B cell (primary cell): ENCODE data around the gene CD74. TPM values are rescaled to one million over a fixed set of nuclear protein-coding genes. Genes with fewer than 3 reads are reported as not detected.

ENCODE experiments used
- ATAC-seq: fragments of 200-7000 bp; cut with Tn5 transposase; one replicate; pipeline ENCODE4 v1.10.0; 2021; ENCODE audit warnings: low read depth, mild to moderate bottlenecking, moderate number of reproducible peaks, moderate library complexity
- CTCF ChIA-PET: fragments of 350-600 bp; sonication (Branson Sonifier 250); formaldehyde crosslinking; loops from one replicate; lab custom pipeline; 2021; ENCODE audit warnings: antibody characterized with exemption, inconsistent platforms; lab: Charles Lee
- POLR2A ChIA-PET: fragments of 350-600 bp; sonication (Branson Sonifier 250); formaldehyde crosslinking; loops from one replicate; lab custom pipeline; 2021; ENCODE audit warnings: antibody characterized with exemption; lab: Charles Lee
- DNase-seq: peaks from one replicate; pipeline ENCODE4 v3.0.0; 2013
- H2AFZ ChIP-seq: 2 replicates; pipeline ENCODE4 v1.6.1; 2012; ENCODE audit warnings: mild to moderate bottlenecking, low read depth, low read length; ENCODE audit not compliant: insufficient read depth, poor library complexity, severe bottlenecking
- H3K27ac ChIP-seq, 2 donors: 1 replicate in 1 of 2; 2 replicates in 1 of 2; pipeline ENCODE4 v1.5.1; 2012 to 2013; ENCODE audit warnings: low read length in 2 of 2, mild to moderate bottlenecking in 2 of 2, moderate library complexity in 1 of 2
- H3K27me3 ChIP-seq, 4 experiments: fragments of 200-600 bp in 1 of 4; sonication (generic) in 1 of 4; replicated peaks in 1 of 4; 1 replicate in 2 of 4; 2 replicates in 2 of 4; pipeline versions ENCODE4 v1.6.1 to v1.7.0; 2013 to 2016; ENCODE audit warnings: low read length in 3 of 4, mild to moderate bottlenecking in 2 of 4, mixed read lengths in 1 of 4, moderate library complexity in 1 of 4; ENCODE audit not compliant: insufficient read depth in 4 of 4, control insufficient read depth in 3 of 4; ENCODE audit errors: control extremely low read depth in 1 of 4
- H3K36me3 ChIP-seq, 2 experiments: replicated peaks in 1 of 2; 1 replicate in 1 of 2; 2 replicates in 1 of 2; pipeline versions ENCODE4 v1.6.1 to v1.7.1; 2013; ENCODE audit warnings: low read length in 1 of 2; ENCODE audit not compliant: insufficient read depth in 2 of 2, control insufficient read depth in 1 of 2; ENCODE audit errors: control extremely low read depth in 1 of 2, extremely low read depth in 1 of 2
- H3K4me1 ChIP-seq, 2 donors: fragments of 200-600 bp in 1 of 2; sonication (generic) in 1 of 2; 1 replicate in 1 of 2; 2 replicates in 1 of 2; pipeline versions ENCODE4 v1.5.1 to v1.6.1; 2013 to 2017; ENCODE audit warnings: low read length in 2 of 2; ENCODE audit not compliant: control insufficient read depth in 2 of 2, insufficient read depth in 2 of 2
- H3K4me2 ChIP-seq: replicated peaks from 2 replicates; pipeline ENCODE3; 2012; ENCODE audit warnings: mild to moderate bottlenecking, low read depth, low read length; ENCODE audit not compliant: poor library complexity, severe bottlenecking
- H3K4me3 ChIP-seq, 5 experiments: fragments of 200-600 bp in 1 of 5; sonication (generic) in 1 of 5; 1 replicate in 3 of 5; 2 replicates in 2 of 5; pipeline versions ENCODE4 v1.5.1 to v1.7.0; 2011 to 2016; ENCODE audit warnings: low read length in 4 of 5, mild to moderate bottlenecking in 4 of 5, low read depth in 2 of 5, control low read depth in 1 of 5, moderate library complexity in 1 of 5; ENCODE audit not compliant: insufficient read depth in 1 of 5; ENCODE audit errors: control extremely low read depth in 1 of 5, extremely low read depth in 1 of 5
- H3K79me2 ChIP-seq: fragments of 200-600 bp; sonication (generic); one replicate; pipeline ENCODE4 v1.6.0; 2016; ENCODE audit warnings: low read length; ENCODE audit not compliant: control insufficient read depth, insufficient read depth
- H3K9ac ChIP-seq: fragments of 200-600 bp; sonication (generic); 2 replicates; pipeline ENCODE4 v1.6.1; 2017; ENCODE audit warnings: mild to moderate bottlenecking, low read length, moderate library complexity
- H3K9me3 ChIP-seq, 3 donors: one replicate each; pipeline versions ENCODE4 v1.6.1 to v1.7.1; 2013; ENCODE audit warnings: low read length in 2 of 3; ENCODE audit not compliant: control insufficient read depth in 2 of 3, insufficient read depth in 1 of 3; ENCODE audit errors: control extremely low read depth in 1 of 3
- H4K20me1 ChIP-seq: 2 replicates; pipeline ENCODE4 v1.6.0; 2012; ENCODE audit warnings: mild to moderate bottlenecking, low read length; ENCODE audit not compliant: insufficient read depth, control insufficient read depth, poor library complexity, severe bottlenecking
- H3K27ac Mint-ChIP-seq: one replicate; pipeline ENCODE4 v1.8.0; 2021; ENCODE audit warnings: mixed read lengths
- H3K27me3 Mint-ChIP-seq: one replicate; pipeline ENCODE4 v1.8.0; 2021; ENCODE audit warnings: mixed read lengths
- H3K4me1 Mint-ChIP-seq: one replicate; pipeline ENCODE4 v1.8.0; 2021; ENCODE audit warnings: mixed read lengths
- H3K4me3 Mint-ChIP-seq: one replicate; pipeline ENCODE4 v1.8.0; 2021; ENCODE audit warnings: mixed read lengths
- H3K9me3 Mint-ChIP-seq: one replicate; pipeline ENCODE4 v1.8.0; 2022; ENCODE audit warnings: mixed read lengths; ENCODE audit not compliant: insufficient read depth
- EZH2 ChIP-seq: IDR thresholded peaks from 2 replicates; pipeline ENCODE4 v1.6.1; 2012; ENCODE audit warnings: borderline replicate concordance, low read depth, mild to moderate bottlenecking, moderate library complexity, low read length; ENCODE audit not compliant: insufficient read depth, poor library complexity, severe bottlenecking
- WGBS: methylation state at CpG from one replicate; pipeline ENCODE4 v1.1.5; 2013; ENCODE audit warnings: missing lambda C conversion rate; ENCODE audit not compliant: insufficient coverage; 5-methylcytosine and 5-hydroxymethylcytosine counted together
- intact Hi-C: fragments of 100-400 bp; cut with micrococcal nuclease; formaldehyde crosslinking; loops from one replicate; pipeline ENCODE4 v1.10.0; 2022
- polyA plus RNA-seq: library from polyadenylated mRNA; depleted of rRNA; stranded (reverse); fragments of >200 nt; gene quantifications from 2 replicates; pipeline ENCODE4 v1.2.3, GENCODE V29; 2012
- total RNA-seq, 2 donors: library from RNA; stranded (reverse); fragments of 120-200 nt in 1 of 2; gene quantifications; 1 replicate in 1 of 2; 2 replicates in 1 of 2; pipeline versions ENCODE4 v1.2.3 to v1.2.4, GENCODE V29; 2013 to 2022
- TF ChIP-seq, protein P1 (sequence below): fragments of 200-600 bp; IDR thresholded peaks from one replicate; pipeline ENCODE4 v1.8.0; 2022; ENCODE audit warnings: antibody characterized with exemption, mild to moderate bottlenecking

The CD74 gene
- total and polyA plus RNA-seq, 2 donors (not counting 1 experiment from before 2014, with no cell fraction given): 5,670 to 14,307 TPM

DNA sequence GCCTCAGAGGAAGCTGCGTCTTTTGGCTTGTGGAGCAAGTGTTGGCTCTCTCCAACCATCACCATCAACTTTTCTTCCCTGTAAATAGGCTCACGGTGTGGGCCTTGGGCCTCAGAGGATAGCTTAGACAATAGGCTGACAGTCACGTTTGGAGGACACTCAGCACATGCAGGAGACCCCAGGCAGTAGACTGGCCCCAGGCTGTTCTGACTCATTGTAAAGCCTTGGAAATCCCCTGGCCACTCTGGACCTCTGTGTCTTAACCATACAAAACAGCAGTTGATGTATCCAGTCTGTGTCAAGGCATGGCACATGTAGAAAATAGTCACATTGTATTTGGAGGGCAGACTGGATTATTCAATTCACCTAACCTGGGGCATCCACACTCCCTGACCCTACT, 18.6 kb downstream of the CD74 start:
- no peak for TF ChIP-seq EZH2
- TF ChIP-seq, protein P1, sequence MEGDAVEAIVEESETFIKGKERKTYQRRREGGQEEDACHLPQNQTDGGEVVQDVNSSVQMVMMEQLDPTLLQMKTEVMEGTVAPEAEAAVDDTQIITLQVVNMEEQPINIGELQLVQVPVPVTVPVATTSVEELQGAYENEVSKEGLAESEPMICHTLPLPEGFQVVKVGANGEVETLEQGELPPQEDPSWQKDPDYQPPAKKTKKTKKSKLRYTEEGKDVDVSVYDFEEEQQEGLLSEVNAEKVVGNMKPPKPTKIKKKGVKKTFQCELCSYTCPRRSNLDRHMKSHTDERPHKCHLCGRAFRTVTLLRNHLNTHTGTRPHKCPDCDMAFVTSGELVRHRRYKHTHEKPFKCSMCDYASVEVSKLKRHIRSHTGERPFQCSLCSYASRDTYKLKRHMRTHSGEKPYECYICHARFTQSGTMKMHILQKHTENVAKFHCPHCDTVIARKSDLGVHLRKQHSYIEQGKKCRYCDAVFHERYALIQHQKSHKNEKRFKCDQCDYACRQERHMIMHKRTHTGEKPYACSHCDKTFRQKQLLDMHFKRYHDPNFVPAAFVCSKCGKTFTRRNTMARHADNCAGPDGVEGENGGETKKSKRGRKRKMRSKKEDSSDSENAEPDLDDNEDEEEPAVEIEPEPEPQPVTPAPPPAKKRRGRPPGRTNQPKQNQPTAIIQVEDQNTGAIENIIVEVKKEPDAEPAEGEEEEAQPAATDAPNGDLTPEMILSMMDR: no peak
- ChIA-PET CTCF (interaction anchor here (1.0 to 15.8 kb wide), 2 partner anchors 16 to 40 kb away, joined by 3 to 396 read pairs; no protein-coding TSS in a partner anchor), POLR2A (interaction anchor here (1.2 to 15.5 kb wide), 4 partner anchors 11 to 56 kb away, joined by 3 to 286 read pairs (median 103); partner anchors contain the start of genes CD74 and RPS14)
- Histone ChIP-seq H3K36me3 (peaks cover 0 to 83% of the 10 kb centered on the region in 2 experiments), H3K9ac (no peak overlapping the region), H3K27ac (peak overlapping the region in 1 of 2 donors; percentile 37), H3K9me3 (no peaks in the 10 kb centered on the region), H3K27me3 (no peaks in the 10 kb centered on the region), H3K4me1 (peaks cover 3 to 8% of the 10 kb centered on the region in 2 donors), H3K4me3 (no peak overlapping the region), H3K4me2 (no peak overlapping the region), H3K79me2 (peaks cover 4% of the 10 kb centered on the region), H4K20me1 (peaks cover 66% of the 10 kb centered on the region), H2AFZ (no peak overlapping the region)
- intact Hi-C loops: no loop called here
- DNase-seq (peak; percentile 71), ATAC-seq (no peak)
- Mint-ChIP-seq H3K9me3 (no peaks in the 10 kb centered on the region), H3K4me3 (no peak overlapping the region), H3K27ac (peak overlapping the region; percentile 37), H3K4me1 (peaks cover 17% of the 10 kb centered on the region), H3K27me3 (no peaks in the 10 kb centered on the region)
- WGBS: 96% methylated on average over 3 of the region's 3 CpGs

DNA sequence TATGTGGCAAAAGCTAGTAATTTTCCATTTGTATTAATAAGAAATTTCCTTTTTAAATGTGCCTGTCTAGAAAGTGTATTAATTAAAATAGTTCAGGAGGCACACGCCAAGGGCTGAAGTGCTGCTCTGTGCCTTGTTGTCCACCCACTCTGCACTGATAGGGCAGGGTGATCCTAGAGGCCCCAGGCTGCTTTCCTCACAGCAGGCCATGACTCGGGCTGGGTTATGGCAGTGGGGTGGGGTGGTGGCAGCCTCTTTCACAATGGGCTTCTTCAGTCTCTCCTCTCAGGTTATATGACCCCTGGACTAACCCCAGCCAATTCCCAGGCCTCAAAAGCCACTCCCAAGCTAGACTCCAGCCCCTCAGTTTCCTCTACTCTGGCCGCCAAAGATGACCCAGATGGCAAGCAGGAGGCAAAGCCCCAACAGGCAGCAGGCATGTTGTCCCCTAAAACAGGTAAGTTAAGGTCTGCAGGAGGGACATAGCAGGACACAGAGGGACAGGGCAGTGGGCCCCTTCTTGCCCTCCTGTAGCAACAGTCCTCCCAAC, 19.5 kb downstream of the CD74 start:
- Histone ChIP-seq H3K9ac (no peak overlapping the region), H3K4me2 (no peak overlapping the region), H3K27me3 (no peaks in the 10 kb centered on the region), H3K36me3 (peaks cover 0 to 84% of the 10 kb centered on the region in 2 experiments), H3K27ac (no peak overlapping the region), H2AFZ (no peak overlapping the region), H3K79me2 (peaks cover 6% of the 10 kb centered on the region), H3K9me3 (no peaks in the 10 kb centered on the region), H4K20me1 (peaks cover 57% of the 10 kb centered on the region), H3K4me1 (no peaks in the 10 kb centered on the region), H3K4me3 (no peak overlapping the region)
- POLR2A ChIA-PET: interaction anchor here (15.5 kb wide), 1 partner anchor 37 kb away, joined by 286 read pairs; no protein-coding TSS in a partner anchor
- H3K4me1 Mint-ChIP-seq: peaks cover 10% of the 10 kb centered on the region
- no peaks in the 10 kb centered on the region for H3K27me3 Mint-ChIP-seq
- no peaks in the 10 kb centered on the region for H3K9me3 Mint-ChIP-seq
- TF ChIP-seq EZH2: no peak
- TF ChIP-seq, protein P1: no peak
- H3K27ac Mint-ChIP-seq: peak overlapping the region; percentile 66
- no peak for ATAC-seq
- WGBS: 100% methylated on average over 1 of the region's 3 CpGs
- CTCF ChIA-PET: interaction anchor here (0.6 to 15.8 kb wide), 3 partner anchors 12 to 290 kb away, joined by 3 to 396 read pairs (median 3); no protein-coding TSS in a partner anchor
- H3K4me3 Mint-ChIP-seq: no peak overlapping the region
- peak; percentile 64 for DNase-seq
- intact Hi-C loops: no loop called here
